Occipital lobe (tissue), 2 donors: ENCODE data around the gene B4GALT3. TPM values are rescaled to one million over a fixed set of nuclear protein-coding genes. Genes with fewer than 3 reads are reported as not detected.
"Not testable (repeated sequence)": the region's sequence is repeated elsewhere in the genome, so short reads cannot be mapped to it uniquely, and the experiment has no call there.

ENCODE experiments used
- DNase-seq: peaks from one replicate; lab custom pipeline; 2025; lab: John Stamatoyannopoulos, UW
- total RNA-seq: library from RNA; depleted of rRNA; stranded (reverse); fragments of >200 nt; gene quantifications from one replicate; pipeline ENCODE4 v1.2.3, GENCODE V29; 2014

B4GALT3 gene
- 21.4 TPM for total RNA-seq

DNA sequence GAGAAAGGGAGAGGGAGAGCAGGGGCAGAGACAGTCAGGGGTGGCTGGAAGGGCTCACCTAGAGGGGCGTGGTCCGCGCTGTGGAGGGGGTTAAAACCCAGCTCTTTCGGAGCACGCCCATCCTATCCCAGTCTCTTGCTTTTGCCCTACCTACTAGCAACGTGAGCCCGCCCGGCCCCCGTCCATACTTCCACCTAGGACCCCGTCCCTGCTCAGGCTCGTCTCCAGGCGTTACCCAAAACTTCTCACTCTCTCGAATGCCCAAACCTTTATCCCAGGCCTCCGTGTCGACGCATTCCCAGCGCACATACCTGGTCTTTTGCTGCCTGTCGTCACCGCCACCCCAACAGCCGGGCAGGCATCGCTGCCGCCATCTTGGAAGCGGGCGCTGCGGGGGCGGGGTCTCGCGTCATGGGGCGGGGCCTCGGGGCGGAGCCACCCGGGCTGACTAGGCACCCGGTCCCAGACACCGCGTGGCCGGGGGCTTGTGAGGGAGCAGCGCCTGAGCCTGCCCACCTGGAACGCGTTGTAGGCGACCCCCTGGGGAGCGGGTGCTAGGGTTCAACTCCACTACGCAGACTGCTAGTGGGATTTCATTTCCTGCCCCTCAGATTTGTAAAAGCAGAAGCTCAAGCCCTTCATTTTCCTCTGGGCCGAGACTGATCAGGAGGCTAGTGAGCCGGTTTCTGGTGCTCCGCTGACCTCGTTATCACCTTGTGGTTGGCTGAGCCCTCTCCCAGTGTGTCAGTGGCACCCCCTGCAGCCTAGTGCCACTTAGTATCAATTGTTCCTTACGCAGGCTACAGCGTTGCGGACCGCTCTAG lies at the start of gene B4GALT3:
TSS of gene B4GALT3 (minus strand) at position 396 of the 824 bp plus-strand sequence. CDS start 1,447 bp downstream, outside the sequence.
- peak; percentile 79 for DNase-seq

DNA sequence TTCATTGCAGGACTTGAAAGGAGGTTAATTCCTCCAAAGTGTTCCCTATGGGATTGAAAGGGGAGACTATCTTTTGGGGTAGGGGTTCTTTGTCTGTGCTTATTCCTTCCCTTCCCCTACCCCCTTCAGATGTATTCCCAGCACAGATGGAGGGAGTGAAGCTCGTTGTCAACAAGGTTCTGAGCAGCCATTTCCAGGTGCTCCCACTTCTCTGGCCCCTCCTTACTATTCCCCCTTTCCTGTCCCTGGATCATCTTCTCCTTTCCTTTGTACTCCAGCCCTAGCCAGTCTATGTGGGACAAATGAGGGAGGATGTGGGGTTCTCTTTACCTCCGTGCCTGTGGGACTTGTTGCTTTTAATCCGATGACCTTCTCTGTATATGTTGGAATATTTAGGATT lies 49.5 kb upstream of the B4GALT3 start:
- no peak for DNase-seq

DNA sequence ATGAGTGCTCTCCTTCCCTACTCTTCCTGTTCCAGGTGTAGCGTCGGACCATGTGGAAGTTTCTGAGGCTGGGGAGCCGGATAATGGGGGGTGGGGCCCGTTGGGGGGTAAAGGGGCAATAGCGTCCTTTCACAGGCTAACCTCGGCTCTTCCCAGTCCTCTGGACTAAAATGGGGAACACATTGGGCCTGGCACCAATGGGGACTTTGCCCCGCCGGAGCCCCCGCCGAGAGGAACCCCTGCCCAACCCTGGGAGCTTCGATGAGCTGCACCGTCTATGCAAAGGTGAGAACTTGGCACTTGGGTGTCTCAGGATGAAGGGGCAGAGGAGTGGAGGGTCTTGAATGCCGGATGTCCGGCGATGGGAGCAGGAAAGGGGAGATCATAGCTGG lies 49.0 kb upstream of the B4GALT3 start:
- DNase-seq = no peak

- DNase-seq = peak; percentile 95
Observed at GRCh38 chr1:161225534-161226319, 48.4 kb upstream of the B4GALT3 start, which contains the start of gene TOMM40L. Gene TOMM40L (plus strand): TSS chr1:161226060. CDS start chr1:161226490, 430 bp downstream.

- DNase-seq = no peak
Observed at GRCh38 chr1:161225178-161225533, 47.8 kb upstream of the B4GALT3 start.

DNA sequence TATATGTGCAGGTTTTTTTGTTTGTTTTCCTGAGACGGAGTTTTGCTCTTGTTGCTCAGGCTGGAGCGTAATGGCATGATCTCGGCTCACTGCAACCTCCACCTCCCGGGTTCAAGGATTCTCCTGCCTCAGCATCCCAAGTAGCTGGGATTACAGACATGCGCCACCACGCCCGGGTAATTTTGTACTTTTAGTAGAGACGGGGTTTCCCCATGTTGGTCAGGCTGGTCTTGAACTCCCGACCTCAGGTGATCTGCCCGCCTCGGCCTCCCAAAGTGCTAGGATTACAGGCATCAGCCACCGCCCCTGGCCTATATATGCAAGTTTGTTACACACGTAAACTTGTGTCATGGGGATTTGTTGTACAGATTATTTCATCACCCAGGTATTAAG lies 47.4 kb upstream of the B4GALT3 start:
- DNase-seq = not testable (repeated sequence)

- DNase-seq = no peak
Observed at GRCh38 chr1:161223805-161224694, 46.7 kb upstream of the B4GALT3 start.

GRCh38 chr1:161222175-161223019 lies 45.1 kb upstream of the B4GALT3 start:
- DNase-seq = no peak

- no peak for DNase-seq
Observed at GRCh38 chr1:161220002-161220401, 42.7 kb upstream of the B4GALT3 start.

- no peak for DNase-seq
Observed at GRCh38 chr1:161219078-161219892, 42.0 kb upstream of the B4GALT3 start.

DNA sequence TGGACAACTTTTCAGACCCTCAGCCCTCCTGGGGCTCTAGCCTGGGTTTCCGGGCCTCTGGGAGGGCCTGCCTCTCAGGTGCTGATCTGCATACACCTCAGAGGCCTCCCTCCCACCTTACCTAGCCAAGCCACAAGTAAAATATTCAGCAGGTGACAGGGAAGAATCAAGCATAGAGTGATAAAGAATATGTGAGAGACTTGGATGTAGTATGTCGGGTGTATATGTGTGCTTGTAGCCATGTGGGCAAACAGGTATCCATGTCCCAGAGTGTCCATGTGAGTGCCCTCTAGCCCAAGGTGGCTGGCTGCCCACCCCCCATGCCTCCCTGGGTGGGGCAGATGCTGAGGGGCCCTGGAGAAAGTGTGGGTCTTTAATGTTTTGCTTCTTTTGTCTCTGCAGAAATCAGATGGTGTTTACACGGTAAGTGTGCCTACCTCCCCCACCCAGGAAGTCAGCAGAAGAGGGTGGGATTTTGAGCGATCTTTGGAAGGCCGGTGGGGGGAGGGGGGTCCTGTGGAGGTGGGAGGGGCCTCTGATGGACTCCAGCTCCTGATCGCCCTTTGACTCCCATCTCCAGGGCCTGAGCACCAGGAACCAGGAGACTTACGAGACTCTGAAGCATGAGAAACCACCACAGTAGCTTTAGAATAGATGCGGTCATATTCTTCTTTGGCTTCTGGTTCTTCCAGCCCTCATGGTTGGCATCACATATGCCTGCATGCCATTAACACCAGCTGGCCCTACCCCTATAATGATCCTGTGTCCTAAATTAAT lies 41.2 kb upstream of the B4GALT3 start:
- no peak for DNase-seq

DNA sequence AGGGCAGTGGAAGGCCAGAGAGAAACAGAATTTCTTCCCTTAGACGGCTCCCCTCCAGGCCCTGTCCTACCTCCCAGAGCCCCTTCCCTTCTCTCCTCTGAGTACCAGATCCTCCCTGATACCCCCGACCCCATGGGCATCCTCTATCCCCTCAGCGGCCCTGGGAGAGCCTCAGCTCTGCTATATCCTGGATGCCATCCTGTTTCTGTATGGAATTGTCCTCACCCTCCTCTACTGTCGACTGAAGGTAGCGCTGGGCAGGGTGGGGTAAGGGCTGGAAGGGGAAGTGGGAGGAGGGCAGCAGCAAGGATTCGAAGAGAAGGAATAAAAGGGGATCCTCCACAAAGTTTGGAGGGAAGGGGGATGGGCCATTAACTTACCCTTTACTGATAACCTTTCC lies 40.5 kb upstream of the B4GALT3 start:
- no peak for DNase-seq

DNA sequence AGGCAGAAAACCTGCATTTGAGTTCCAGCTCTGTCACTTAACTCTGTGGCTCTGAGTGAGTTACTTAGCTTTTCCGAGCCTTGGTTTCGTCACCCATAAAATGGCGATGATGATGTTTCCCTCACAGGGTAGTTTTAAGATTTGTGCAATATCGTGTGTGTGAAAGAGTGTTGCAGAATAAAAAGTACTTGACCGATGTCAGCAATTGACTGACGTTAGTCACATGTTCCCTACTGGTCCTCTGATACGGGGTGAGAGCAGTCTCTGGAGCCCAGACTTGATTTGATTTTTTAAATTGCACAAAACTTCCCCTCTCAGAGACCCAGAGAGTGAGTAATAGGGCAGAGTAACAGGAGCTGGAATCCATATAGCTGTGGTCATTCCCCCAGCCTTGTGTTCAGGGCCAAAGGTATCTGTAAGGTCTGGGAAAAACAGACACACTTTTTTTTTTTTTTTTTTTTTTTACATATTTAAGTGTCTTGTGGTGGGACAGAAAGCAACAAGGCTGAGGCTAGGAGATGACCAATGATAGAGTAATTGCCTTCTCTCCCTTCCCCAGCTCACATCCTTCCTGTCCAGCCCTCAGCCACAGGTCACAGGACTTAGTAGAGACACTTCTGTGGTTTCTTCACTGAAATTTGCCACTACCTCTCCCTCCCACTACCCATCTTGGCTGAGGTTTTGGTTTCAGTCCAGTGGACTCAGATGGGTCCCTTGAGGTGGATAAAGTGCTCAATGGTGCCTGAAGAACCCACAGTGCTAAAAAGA lies 39.8 kb upstream of the B4GALT3 start:
- DNase-seq = no peak

DNA sequence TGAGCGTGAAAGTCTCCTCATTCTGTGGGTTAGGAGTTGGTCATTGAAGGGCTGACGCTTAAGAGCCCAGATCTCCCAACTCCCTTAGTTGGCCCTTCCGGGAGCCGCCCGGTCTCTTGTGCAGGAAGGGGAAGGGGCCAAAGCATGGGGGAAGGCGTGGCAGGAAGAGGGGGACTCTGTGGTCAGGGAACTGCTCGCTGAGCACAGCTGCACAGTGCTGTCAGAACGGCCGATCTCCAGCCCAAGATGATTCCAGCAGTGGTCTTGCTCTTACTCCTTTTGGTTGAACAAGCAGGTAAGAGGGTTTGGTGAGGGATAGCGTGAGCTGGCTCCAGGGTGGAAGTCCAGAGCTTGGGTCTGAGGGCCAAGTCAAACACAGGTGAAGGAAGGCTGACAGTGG lies 37.8 kb upstream of the B4GALT3 start, which contains the start of gene FCER1G:
TSS of gene FCER1G (plus strand) at position 220 of the 400 bp plus-strand sequence. CDS start at position 247, 27 bp downstream.
- DNase-seq = no peak

GRCh38 chr1:161214369-161214768 lies 37.1 kb upstream of the B4GALT3 start:
- no peak for DNase-seq

- peak; percentile 60 for DNase-seq
Observed at GRCh38 chr1:161209790-161210409, 32.6 kb upstream of the B4GALT3 start.

GRCh38 chr1:161207173-161207572 lies 29.9 kb upstream of the B4GALT3 start:
- no peak for DNase-seq
